Measurements from ENCODE around the gene CPZ.

- no peak for TF ChIP-seq CTCF (conservative IDR thresholded peaks at IDR 0.05; ENCODE audit: low read depth in 2 of 2)
- TF ChIP-seq EZH2 (IDR thresholded peaks at IDR 0.05; ENCODE audit: low read depth, unreplicated experiment) = no peak
- TF ChIP-seq POLR2AphosphoS5 (IDR thresholded peaks at IDR 0.05; ENCODE audit: low read depth) = no peak
- no peak for TF ChIP-seq ZNF114 (CRISPR knock-in tag; IDR thresholded peaks at IDR 0.05)
- no peak for TF ChIP-seq NANOG (IDR thresholded peaks at IDR 0.05; ENCODE audit: borderline replicate concordance)
- TF ChIP-seq CREB1 (CRISPR knock-in tag; IDR thresholded peaks at IDR 0.05; ENCODE audit: low read depth) = no peak
- no peak for TF ChIP-seq EZH2phosphoT487 (IDR thresholded peaks at IDR 0.05; ENCODE audit: unreplicated experiment)
- TF ChIP-seq ZNF331 (CRISPR knock-in tag; IDR thresholded peaks at IDR 0.05; ENCODE audit: low read depth) = no peak
- TF ChIP-seq REST (IDR thresholded peaks at IDR 0.05; ENCODE audit: unreplicated experiment) = no peak
- TF ChIP-seq JUNB (IDR thresholded peaks at IDR 0.05; ENCODE audit: unreplicated experiment) = no peak
- TF ChIP-seq STAT1 (IDR thresholded peaks at IDR 0.05; ENCODE audit: unreplicated experiment) = no peak
These were observed 41.9 kb upstream of the CPZ start for GRCh38 chr4:8550691-8551090.

Data from GM23338 (cell line).